ENCODE measurements around the gene ZNF423.

Gene ZNF423

GRCh38 chr16:49605536-49606254 lies 250.2 kb downstream of the ZNF423 start:
- no peak overlapping the region for H3K4me2 ChIP-seq (ENCODE audit: low read length)

GRCh38 chr16:49604602-49605001 lies 251.3 kb downstream of the ZNF423 start:
- Histone ChIP-seq H3F3A (ENCODE audit: insufficient read depth, low read length) (no peaks in the 10 kb centered on the region), H3K4me2 (ENCODE audit: low read length) (no peak overlapping the region), H2AFZ (ENCODE audit: low read length) (no peak overlapping the region), H3K4me3 (ENCODE audit: low read depth, low read length, poor library complexity, severe bottlenecking) (no peak overlapping the region), H3K36me3 (ENCODE audit: insufficient read depth, low read length) (no peaks in the 10 kb centered on the region), H3K4me1 (ENCODE audit: insufficient read depth, low read length, severe bottlenecking) (no peaks in the 10 kb centered on the region), H3K27me3 (ENCODE audit: insufficient read depth, low read length) (no peaks in the 10 kb centered on the region), H3K9me3 (ENCODE audit: low read length) (no peaks in the 10 kb centered on the region), H3K9ac (ENCODE audit: low read length) (no peak overlapping the region), H3K79me2 (ENCODE audit: insufficient read depth, low read length) (no peaks in the 10 kb centered on the region), H3K27ac (ENCODE audit: low read depth, low read length, poor library complexity, severe bottlenecking) (no peak overlapping the region), H4K20me1 (ENCODE audit: insufficient read depth, low read length) (no peaks in the 10 kb centered on the region), H3K9me2 (ENCODE audit: low read depth, low read length) (no peaks in the 10 kb centered on the region)
- no peak for TF ChIP-seq CTCF (IDR thresholded peaks at IDR 0.05; ENCODE audit: low read length)
- TF ChIP-seq EZH2 (IDR thresholded peaks at IDR 0.05; ENCODE audit: borderline replicate concordance, low read length): no peak

More at GRCh38 chr16:49605536-49606254, 250.2 kb downstream of the ZNF423 start:
- Histone ChIP-seq H3K36me3 (ENCODE audit: insufficient read depth, low read length) (no peaks in the 10 kb centered on the region), H3K4me3 (ENCODE audit: low read depth, low read length, poor library complexity, severe bottlenecking) (no peak overlapping the region), H3K27me3 (ENCODE audit: insufficient read depth, low read length) (no peaks in the 10 kb centered on the region), H3K9me3 (ENCODE audit: low read length) (no peaks in the 10 kb centered on the region), H3K27ac (ENCODE audit: low read depth, low read length, poor library complexity, severe bottlenecking) (no peak overlapping the region), H3F3A (ENCODE audit: insufficient read depth, low read length) (no peaks in the 10 kb centered on the region), H3K9ac (ENCODE audit: low read length) (no peak overlapping the region), H2AFZ (ENCODE audit: low read length) (no peak overlapping the region), H3K4me1 (ENCODE audit: insufficient read depth, low read length, severe bottlenecking) (no peaks in the 10 kb centered on the region), H3K9me2 (ENCODE audit: low read depth, low read length) (no peaks in the 10 kb centered on the region), H4K20me1 (ENCODE audit: insufficient read depth, low read length) (no peaks in the 10 kb centered on the region), H3K79me2 (ENCODE audit: insufficient read depth, low read length) (no peaks in the 10 kb centered on the region)
- TF ChIP-seq EZH2 (IDR thresholded peaks at IDR 0.05; ENCODE audit: borderline replicate concordance, low read length): no peak
- TF ChIP-seq CTCF (IDR thresholded peaks at IDR 0.05; ENCODE audit: low read length): no peak

- TF ChIP-seq CTCF (IDR thresholded peaks at IDR 0.05; ENCODE audit: low read length) (no peak), EZH2 (IDR thresholded peaks at IDR 0.05; ENCODE audit: borderline replicate concordance, low read length) (no peak)
- no peaks in the 10 kb centered on the region for H3K27me3 ChIP-seq (ENCODE audit: insufficient read depth, low read length)
- no peaks in the 10 kb centered on the region for H3K36me3 ChIP-seq (ENCODE audit: insufficient read depth, low read length)
Observed at GRCh38 chr16:49603956-49604355, 252.0 kb downstream of the ZNF423 start.

More at GRCh38 chr16:49603956-49604355, 252.0 kb downstream of the ZNF423 start:
- Histone ChIP-seq H3K9me2 (ENCODE audit: low read depth, low read length) (no peaks in the 10 kb centered on the region), H4K20me1 (ENCODE audit: insufficient read depth, low read length) (no peaks in the 10 kb centered on the region), H3K9me3 (ENCODE audit: low read length) (no peaks in the 10 kb centered on the region), H3K79me2 (ENCODE audit: insufficient read depth, low read length) (no peaks in the 10 kb centered on the region), H3K4me3 (ENCODE audit: low read depth, low read length, poor library complexity, severe bottlenecking) (no peak overlapping the region), H3F3A (ENCODE audit: insufficient read depth, low read length) (no peaks in the 10 kb centered on the region), H3K4me2 (ENCODE audit: low read length) (no peak overlapping the region), H3K9ac (ENCODE audit: low read length) (no peak overlapping the region), H2AFZ (ENCODE audit: low read length) (no peak overlapping the region), H3K27ac (ENCODE audit: low read depth, low read length, poor library complexity, severe bottlenecking) (no peak overlapping the region), H3K4me1 (ENCODE audit: insufficient read depth, low read length, severe bottlenecking) (no peaks in the 10 kb centered on the region)
